OCI-LY7 (cell line): Measurements from ENCODE around the gene CRYM. TPM values are rescaled to one million over a fixed set of nuclear protein-coding genes. Genes with fewer than 3 reads are reported as not detected.

ENCODE experiments used
- BruUV-seq: library from RNA; stranded (reverse); fragments of 400-500 nt; replicated peaks from 2 replicates; lab custom pipeline; 2021; lab: Mats Ljungman, UMichigan
- CTCF ChIA-PET: fragments of 300-600 bp; sonication (Branson Sonifier 250); formaldehyde crosslinking; loops from one replicate; lab custom pipeline; 2022; ENCODE audit warnings: antibody characterized with exemption; ENCODE audit not compliant: unreplicated experiment; lab: Charles Lee
- POLR2A ChIA-PET: fragments of 300-600 bp; sonication (Branson Sonifier 250); formaldehyde crosslinking; loops from one replicate; lab custom pipeline; 2022; ENCODE audit warnings: antibody characterized with exemption; lab: Charles Lee
- DNase-seq: peaks from one replicate; pipeline ENCODE4 v3.0.0-alpha.2; 2015; ENCODE audit warnings: low spot score
- H2AFZ ChIP-seq: fragments of 200-600 bp; sonication (generic), shearing (Covaris generic); 2 replicates; pipeline ENCODE4 v1.6.1; 2014; ENCODE audit warnings: mild to moderate bottlenecking, antibody characterized with exemption, low read length, moderate library complexity
- H3K27ac ChIP-seq: fragments of 200-600 bp; sonication (generic); 2 replicates; pipeline ENCODE4 v1.5.1; 2014; ENCODE audit warnings: mixed run types, low read depth, mild to moderate bottlenecking, moderate library complexity, low read length, inconsistent platforms; ENCODE audit not compliant: poor library complexity, severe bottlenecking
- H3K36me3 ChIP-seq: fragments of 200-600 bp; sonication (generic); 2 replicates; pipeline ENCODE4 v1.6.1; 2014; ENCODE audit warnings: mild to moderate bottlenecking, antibody characterized with exemption, low read length, moderate library complexity, mixed read lengths; ENCODE audit not compliant: insufficient read depth
- H3K4me1 ChIP-seq: fragments of 200-600 bp; sonication (generic); 2 replicates; pipeline ENCODE4 v1.5.1; 2014; ENCODE audit warnings: mild to moderate bottlenecking, low read length; ENCODE audit not compliant: insufficient read depth, poor library complexity, severe bottlenecking
- H3K4me2 ChIP-seq: fragments of 200-600 bp; sonication (generic); 2 replicates; pipeline ENCODE4 v1.6.1; 2014; ENCODE audit warnings: mild to moderate bottlenecking, low read length
- H3K4me3 ChIP-seq: fragments of 200-600 bp; sonication (generic); 2 replicates; pipeline ENCODE4 v1.5.1; 2014; ENCODE audit warnings: mild to moderate bottlenecking, low read depth, low read length; ENCODE audit not compliant: poor library complexity, severe bottlenecking
- H3K79me2 ChIP-seq: fragments of 200-600 bp; sonication (generic); 2 replicates; pipeline ENCODE4 v1.6.1; 2016; ENCODE audit warnings: low read depth, mild to moderate bottlenecking, low read length, moderate library complexity, mixed read lengths; ENCODE audit not compliant: insufficient read depth
- H3K9me2 ChIP-seq: fragments of 200-600 bp; sonication (generic); 2 replicates; pipeline ENCODE4 v1.6.1; 2016; ENCODE audit warnings: mild to moderate bottlenecking, low read length, mixed read lengths; ENCODE audit not compliant: insufficient read depth
- H3K9me3 ChIP-seq: fragments of 200-600 bp; sonication (generic); 2 replicates; pipeline ENCODE4 v1.6.1; 2014; ENCODE audit warnings: mild to moderate bottlenecking, mixed run types, low read length, mixed read lengths
- H4K20me1 ChIP-seq: fragments of 200-600 bp; sonication (generic); 2 replicates; pipeline ENCODE4 v1.6.1; 2014; ENCODE audit warnings: mild to moderate bottlenecking, antibody characterized with exemption, low read length, moderate library complexity, mixed read lengths; ENCODE audit not compliant: insufficient read depth
- CTCF ChIP-seq: fragments of 200-600 bp; sonication (generic); conservative IDR thresholded peaks from 2 replicates; pipeline ENCODE4 v1.5.1; 2014; ENCODE audit warnings: mild to moderate bottlenecking, antibody characterized with exemption, low read length, moderate library complexity, mixed read lengths
- EZH2phosphoT487 ChIP-seq: fragments of 200-600 bp; sonication (generic); IDR thresholded peaks from 2 replicates; pipeline ENCODE4 v1.6.1; 2018; ENCODE audit warnings: low read depth, borderline replicate concordance, mild to moderate bottlenecking, mixed run types, antibody characterized with exemption, low read length, moderate library complexity, mixed read lengths
- intact Hi-C: fragments of 100-400 bp; cut with micrococcal nuclease; formaldehyde crosslinking; loops from one replicate; pipeline ENCODE4 v1.10.0; 2022; ENCODE audit not compliant: unreplicated experiment
- total RNA-seq, 2 experiments: library from RNA; depleted of rRNA in 1 of 2; stranded (reverse); fragments of >200 nt in 1 of 2; shearing (Covaris generic) in 1 of 2; gene quantifications; 2 replicates each; pipeline ENCODE4 v1.2.3, GENCODE V29; 2014 to 2022

CRYM gene
- total RNA-seq, 2 experiments from 2014 or later, result 0.23 to 0.28 TPM

- H3K27ac ChIP-seq, result no peak overlapping the region
- no peaks in the 10 kb centered on the region for H3K4me1 ChIP-seq
- no peak for DNase-seq
- no peak overlapping the region for H3K4me3 ChIP-seq
- H3K9me3 ChIP-seq, result no peaks in the 10 kb centered on the region
- H4K20me1 ChIP-seq, result no peaks in the 10 kb centered on the region
- TF ChIP-seq CTCF, result no peak
- no peak for TF ChIP-seq EZH2phosphoT487
- H3K36me3 ChIP-seq, result no peaks in the 10 kb centered on the region
- no peaks in the 10 kb centered on the region for H3K79me2 ChIP-seq
- no peak overlapping the region for H3K4me2 ChIP-seq
- BruUV-seq, result no TSS peak
- ChIA-PET POLR2A (no interaction called here), CTCF (no interaction called here)
- no peak overlapping the region for H2AFZ ChIP-seq
- H3K9me2 ChIP-seq, result no peaks in the 10 kb centered on the region
- intact Hi-C loops, result no loop called here
These were observed 20.8 kb downstream of the CRYM start for GRCh38 chr16:21257284-21257683.

GRCh38 chr16:21256636-21257035 is 21.5 kb downstream of the CRYM start:
- no peak for DNase-seq
- no peaks in the 10 kb centered on the region for H3K79me2 ChIP-seq
- TF ChIP-seq CTCF (no peak), EZH2phosphoT487 (no peak)
- no TSS peak for BruUV-seq
- H3K4me3 ChIP-seq, result no peak overlapping the region
- H3K9me3 ChIP-seq, result no peaks in the 10 kb centered on the region
- H3K9me2 ChIP-seq, result no peaks in the 10 kb centered on the region
- ChIA-PET CTCF (no interaction called here), POLR2A (interaction anchor here (0.7 kb wide), 1 partner anchor 94 kb away, joined by 3 read pairs; no protein-coding TSS in a partner anchor)
- no peak overlapping the region for H3K27ac ChIP-seq
- no peaks in the 10 kb centered on the region for H3K4me1 ChIP-seq
- intact Hi-C loops, result no loop called here
- H2AFZ ChIP-seq, result no peak overlapping the region
- no peaks in the 10 kb centered on the region for H4K20me1 ChIP-seq
- H3K4me2 ChIP-seq, result no peak overlapping the region
- H3K36me3 ChIP-seq, result no peaks in the 10 kb centered on the region

GRCh38 chr16:21253470-21253869 is 24.6 kb downstream of the CRYM start:
- Histone ChIP-seq H3K36me3 (no peaks in the 10 kb centered on the region), H4K20me1 (no peaks in the 10 kb centered on the region), H3K4me1 (no peaks in the 10 kb centered on the region), H3K9me3 (no peaks in the 10 kb centered on the region), H2AFZ (no peak overlapping the region), H3K4me3 (no peak overlapping the region), H3K27ac (no peak overlapping the region), H3K9me2 (no peaks in the 10 kb centered on the region), H3K79me2 (no peaks in the 10 kb centered on the region), H3K4me2 (no peak overlapping the region)
- POLR2A ChIA-PET, result interaction anchor here (0.6 to 0.7 kb wide), 2 partner anchors 107 to 172 kb away, joined by 4 to 5 read pairs; no protein-coding TSS in a partner anchor
- no TSS peak for BruUV-seq
- intact Hi-C loops, result no loop called here
- DNase-seq, result peak; percentile 31
- CTCF ChIA-PET, result no interaction called here
- TF ChIP-seq EZH2phosphoT487 (no peak), CTCF (peak; percentile 63)
